ENCODE results near the gene SRP68. TPM values are rescaled to one million over a fixed set of nuclear protein-coding genes. Genes with fewer than 3 reads are reported as not detected.

SRP68 gene
- polyA plus RNA-seq, 1 experiment, result 70.8 TPM

- POLR2A ChIA-PET, result no interaction called here
- no peak for TF ChIP-seq CTCF (IDR thresholded peaks at IDR 0.05; ENCODE audit: insufficient read depth, low read depth, low read length)
- Histone ChIP-seq H3K27me3 (ENCODE audit: control insufficient read depth, insufficient read depth, low read length) (no peaks in the 10 kb centered on the region), H3K4me3 (ENCODE audit: low read depth, low read length) (no peak overlapping the region), H3K36me3 (ENCODE audit: control insufficient read depth, insufficient read depth, low read length) (peaks cover 3% of the 10 kb centered on the region)
- no peak for DNase-seq (ENCODE audit: low read depth)
- CTCF ChIA-PET, result interaction anchor here (1.8 to 19.9 kb wide), 4 partner anchors 9 to 89 kb away, joined by 9 to 264 read pairs (median 22); partner anchors contain the start of gene MRPL38
Observed at GRCh38 chr17:75996665-75997590, 75.4 kb downstream of the SRP68 start.

GRCh38 chr17:75995385-75995925 lies 76.9 kb downstream of the SRP68 start:
- Histone ChIP-seq H3K36me3 (ENCODE audit: control insufficient read depth, insufficient read depth, low read length) (peaks cover 6% of the 10 kb centered on the region), H3K4me3 (ENCODE audit: low read depth, low read length) (no peak overlapping the region), H3K27me3 (ENCODE audit: control insufficient read depth, insufficient read depth, low read length) (no peaks in the 10 kb centered on the region)
- no peak for DNase-seq (ENCODE audit: low read depth)
- CTCF ChIA-PET, result interaction anchor here (2.9 to 19.9 kb wide), 2 partner anchors 19 to 88 kb away, joined by 15 to 264 read pairs; partner anchors contain the start of gene MRPL38
- no peak for TF ChIP-seq CTCF (IDR thresholded peaks at IDR 0.05; ENCODE audit: insufficient read depth, low read depth, low read length)
- POLR2A ChIA-PET, result no interaction called here

- H3K27me3 ChIP-seq (ENCODE audit: control insufficient read depth, insufficient read depth, low read length), result no peaks in the 10 kb centered on the region
- H3K36me3 ChIP-seq (ENCODE audit: control insufficient read depth, insufficient read depth, low read length), result peaks cover 6% of the 10 kb centered on the region
- no peak for TF ChIP-seq CTCF (IDR thresholded peaks at IDR 0.05; ENCODE audit: insufficient read depth, low read depth, low read length)
- ChIA-PET CTCF (interaction anchor here (0.9 to 2.9 kb wide), 2 partner anchors 10 to 19 kb away, joined by 3 to 15 read pairs; no protein-coding TSS in a partner anchor), POLR2A (no interaction called here)
- no peak overlapping the region for H3K4me3 ChIP-seq (ENCODE audit: low read depth, low read length)
- no peak for DNase-seq (ENCODE audit: low read depth)
Observed at GRCh38 chr17:75994802-75995370, 77.4 kb downstream of the SRP68 start.

GRCh38 chr17:75991396-75991795 lies 80.9 kb downstream of the SRP68 start:
- CTCF ChIA-PET, result interaction anchor here (1.0 to 1.1 kb wide), 2 partner anchors 12 to 14 kb away, joined by 3 read pairs; no protein-coding TSS in a partner anchor

More at GRCh38 chr17:75991396-75991795, 80.9 kb downstream of the SRP68 start:
- H3K4me3 ChIP-seq (ENCODE audit: low read depth, low read length), result no peak overlapping the region
- no peak for TF ChIP-seq CTCF (IDR thresholded peaks at IDR 0.05; ENCODE audit: insufficient read depth, low read depth, low read length)
- no peak for DNase-seq (ENCODE audit: low read depth)
- POLR2A ChIA-PET, result no interaction called here
- peaks cover 6% of the 10 kb centered on the region for H3K36me3 ChIP-seq (ENCODE audit: control insufficient read depth, insufficient read depth, low read length)
- no peaks in the 10 kb centered on the region for H3K27me3 ChIP-seq (ENCODE audit: control insufficient read depth, insufficient read depth, low read length)

Small RNA genes lying within 50 kb of the gene (small RNA-seq; reads per million reads assigned to genes)
- 0.63 reads per million for gene MIR6868 (ENCODE audit: insufficient read length, low read depth, low replicate concordance)

Other genes with a start within 250 kb of the SRP68 start
- 0.28 and 0.40 TPM in 2 replicates for gene UNC13D, start 228.1 kb downstream of the SRP68 start, polyA plus RNA-seq (2011; rRNA removed)
- 28.5 and 37.0 TPM in 2 replicates for gene WBP2, start 217.2 kb downstream of the SRP68 start, polyA plus RNA-seq (2011; rRNA removed)
- 2.4 and 3.2 TPM in 2 replicates for gene TRIM47, start 193.9 kb downstream of the SRP68 start, polyA plus RNA-seq (2011; rRNA removed)
- 5.5 and 8.6 TPM in 2 replicates for gene TRIM65, start 175.6 kb downstream of the SRP68 start, polyA plus RNA-seq (2011; rRNA removed)
- gene MRPL38, start 167.6 kb downstream of the SRP68 start, polyA plus RNA-seq (2011; rRNA removed), result 22.7 and 60.9 TPM in 2 replicates
- gene FBF1, start 131.5 kb downstream of the SRP68 start, polyA plus RNA-seq (2011; rRNA removed), result 3.4 and 4.8 TPM in 2 replicates
- 32.1 and 33.6 TPM in 2 replicates for gene ACOX1, start 93.4 kb downstream of the SRP68 start, polyA plus RNA-seq (2011; rRNA removed)
- gene TEN1, start 93.3 kb downstream of the SRP68 start, polyA plus RNA-seq (2011; rRNA removed), result 17.5 and 25.6 TPM in 2 replicates
- 3.7 and 5.6 TPM in 2 replicates for gene CDK3, start 71.7 kb downstream of the SRP68 start, polyA plus RNA-seq (2011; rRNA removed)
- not detected in 2 replicates for gene EVPL, start 45.2 kb downstream of the SRP68 start, polyA plus RNA-seq (2011; rRNA removed)
- gene GALR2, start 2.3 kb upstream of the SRP68 start, polyA plus RNA-seq (2011; rRNA removed), result not detected in 2 replicates
- gene ZACN, start 6.7 kb upstream of the SRP68 start, polyA plus RNA-seq (2011; rRNA removed), result 0.05 TPM in 1 of 2 replicates, not detected in the other
- 91.7 and 122 TPM in 2 replicates for gene EXOC7, start 31.3 kb upstream of the SRP68 start, polyA plus RNA-seq (2011; rRNA removed)
- gene FOXJ1, start 68.7 kb upstream of the SRP68 start, polyA plus RNA-seq (2011; rRNA removed), result not detected in 2 replicates
- gene RNF157, start 168.0 kb upstream of the SRP68 start, polyA plus RNA-seq (2011; rRNA removed), result 0.13 and 0.50 TPM in 2 replicates
- gene UBALD2, start 192.8 kb upstream of the SRP68 start, polyA plus RNA-seq (2011; rRNA removed), result 35.0 and 50.7 TPM in 2 replicates
- 2.1 and 3.4 TPM in 2 replicates for gene QRICH2, start 235.8 kb upstream of the SRP68 start, polyA plus RNA-seq (2011; rRNA removed)

Data from BJ (cell line).